SHP77 (cell line): ENCODE data around the gene CRIP1.

ENCODE experiments used
- DNase-seq, 2 experiments: peaks; one replicate each; lab custom pipeline; 2025; lab: John Stamatoyannopoulos, UW

The CRIP1 gene

GRCh38 chr14:105480807-105481801 lies 5.6 kb upstream of the CRIP1 start:
- peak; percentile 65 to 81 for DNase-seq

- DNase-seq, result peak; percentile 89 to 92
Observed at GRCh38 chr14:105481886-105482457, 4.7 kb upstream of the CRIP1 start.

GRCh38 chr14:105482486-105483110 lies 4.1 kb upstream of the CRIP1 start:
- DNase-seq, result no peak

GRCh38 chr14:105483300-105484068 lies 3.2 kb upstream of the CRIP1 start:
- no peak for DNase-seq

GRCh38 chr14:105484069-105484996 lies 2.4 kb upstream of the CRIP1 start:
- DNase-seq, result no peak

GRCh38 chr14:105484997-105485393 lies 1.7 kb upstream of the CRIP1 start:
- no peak for DNase-seq

- peak; percentile 70 to 78 for DNase-seq
Observed at GRCh38 chr14:105485739-105486162, 935 bp upstream of the CRIP1 start.

GRCh38 chr14:105486974-105487448 lies 325 bp downstream of the CRIP1 start:
- DNase-seq, result no peak

- DNase-seq, result no peak
Observed at GRCh38 chr14:105487449-105487985, 831 bp downstream of the CRIP1 start.

GRCh38 chr14:105487986-105488777 lies 1.5 kb downstream of the CRIP1 start:
- no peak for DNase-seq

GRCh38 chr14:105488781-105489541 lies 2.3 kb downstream of the CRIP1 start:
- no peak for DNase-seq

- peak; percentile 73 to 85 for DNase-seq
Observed at GRCh38 chr14:105489542-105490266, 3.0 kb downstream of the CRIP1 start.

- no peak for DNase-seq
Observed at GRCh38 chr14:105490267-105490571, 3.5 kb downstream of the CRIP1 start.

- DNase-seq, result peak; percentile 99 to 100
Observed at GRCh38 chr14:105490572-105491365, 4.1 kb downstream of the CRIP1 start, which contains the start of gene TEDC1. Gene TEDC1 (plus strand): TSS chr14:105491246. CDS start chr14:105491376, 130 bp downstream.

- peak; percentile 55 to 64 for DNase-seq
Observed at GRCh38 chr14:105491366-105491973, 4.8 kb downstream of the CRIP1 start.

- no peak for DNase-seq
Observed at GRCh38 chr14:105492031-105492970, 5.6 kb downstream of the CRIP1 start.
